Osteoblast (primary cell): ENCODE results near the gene EPHA6. TPM values are rescaled to one million over a fixed set of nuclear protein-coding genes. Genes with fewer than 3 reads are reported as not detected.

Source experiments
- DNase-seq: peaks from one replicate; pipeline ENCODE4 v3.0.0; 2011; ENCODE audit warnings: low spot score, mixed read lengths; ENCODE audit not compliant: insufficient read length; ENCODE audit errors: missing footprints
- H2AFZ ChIP-seq: 2 replicates; pipeline ENCODE4 v1.6.0; 2011; ENCODE audit warnings: mild to moderate bottlenecking, low read length
- H3K27ac ChIP-seq: 2 replicates; pipeline ENCODE4 v1.5.1; 2011; ENCODE audit warnings: mild to moderate bottlenecking, low read depth, low read length, moderate library complexity
- H3K27me3 ChIP-seq: 2 replicates; pipeline ENCODE4 v1.6.0; 2012; ENCODE audit warnings: mild to moderate bottlenecking, control low read depth, inconsistent platforms, low read length, moderate library complexity; ENCODE audit not compliant: insufficient read depth
- H3K36me3 ChIP-seq: 2 replicates; pipeline ENCODE4 v1.5.1; 2011; ENCODE audit warnings: mild to moderate bottlenecking, low read length, control low read depth, moderate library complexity; ENCODE audit not compliant: insufficient read depth
- H3K4me1 ChIP-seq: 2 replicates; pipeline ENCODE4 v1.5.1; 2011; ENCODE audit warnings: mild to moderate bottlenecking, low read length, control low read depth, moderate library complexity; ENCODE audit not compliant: insufficient read depth
- H3K4me2 ChIP-seq: 2 replicates; pipeline ENCODE4 v1.6.0; 2011; ENCODE audit warnings: mild to moderate bottlenecking, low read length; ENCODE audit not compliant: insufficient read depth
- H3K4me3 ChIP-seq: fragments of 200-600 bp; sonication (generic); 3 replicates; pipeline ENCODE4 v1.5.1; 2012; ENCODE audit warnings: mild to moderate bottlenecking, low read length, inconsistent platforms; ENCODE audit not compliant: insufficient read depth
- H3K79me2 ChIP-seq: 2 replicates; pipeline ENCODE4 v1.6.0; 2012; ENCODE audit warnings: mild to moderate bottlenecking, low read length, control low read depth, inconsistent platforms; ENCODE audit not compliant: insufficient read depth
- H3K9me3 ChIP-seq: 2 replicates; pipeline ENCODE4 v1.5.1; 2011; ENCODE audit warnings: low read depth, low read length, control low read depth
- H4K20me1 ChIP-seq: 2 replicates; pipeline ENCODE4 v1.6.0; 2012; ENCODE audit warnings: mild to moderate bottlenecking, low read length, control low read depth; ENCODE audit not compliant: insufficient read depth
- CTCF ChIP-seq: IDR thresholded peaks from 2 replicates; pipeline ENCODE4 v1.5.1; 2011; ENCODE audit warnings: mild to moderate bottlenecking, low read depth, low read length, moderate library complexity; ENCODE audit errors: extremely low read depth
- total RNA-seq: library from RNA; depleted of rRNA; stranded (reverse); fragments of >200 nt; gene quantifications from 2 replicates; pipeline ENCODE4 v1.2.3, GENCODE V29; 2012

The EPHA6 gene
- total RNA-seq, 1 donor = not detected

GRCh38 chr3:97719156-97719821 lies 904.9 kb downstream of the EPHA6 start:
- TF ChIP-seq CTCF = peak; percentile 97
- Histone ChIP-seq H3K4me1 (no peaks in the 10 kb centered on the region), H3K27me3 (no peaks in the 10 kb centered on the region), H3K4me3 (no peak overlapping the region), H3K9me3 (no peaks in the 10 kb centered on the region), H2AFZ (no peak overlapping the region), H3K4me2 (peak overlapping the region; percentile 70), H3K27ac (no peak overlapping the region), H3K36me3 (no peaks in the 10 kb centered on the region), H4K20me1 (no peaks in the 10 kb centered on the region), H3K79me2 (no peaks in the 10 kb centered on the region)
- peak; percentile 39 for DNase-seq

GRCh38 chr3:97720417-97720816 lies 906.0 kb downstream of the EPHA6 start:
- no peak for TF ChIP-seq CTCF
- no peak overlapping the region for H3K4me2 ChIP-seq
- H4K20me1 ChIP-seq = no peaks in the 10 kb centered on the region
- no peaks in the 10 kb centered on the region for H3K27me3 ChIP-seq
- no peak overlapping the region for H3K27ac ChIP-seq
- no peak overlapping the region for H2AFZ ChIP-seq
- no peaks in the 10 kb centered on the region for H3K9me3 ChIP-seq
- H3K79me2 ChIP-seq = no peaks in the 10 kb centered on the region
- no peak for DNase-seq
- H3K4me1 ChIP-seq = no peaks in the 10 kb centered on the region
- H3K4me3 ChIP-seq = no peak overlapping the region
- no peaks in the 10 kb centered on the region for H3K36me3 ChIP-seq

GRCh38 chr3:97721446-97721845 lies 907.1 kb downstream of the EPHA6 start:
- Histone ChIP-seq H3K27me3 (no peaks in the 10 kb centered on the region), H3K4me1 (no peaks in the 10 kb centered on the region), H3K79me2 (no peaks in the 10 kb centered on the region), H3K4me3 (no peak overlapping the region), H3K9me3 (no peaks in the 10 kb centered on the region), H3K36me3 (no peaks in the 10 kb centered on the region), H4K20me1 (no peaks in the 10 kb centered on the region), H3K4me2 (no peak overlapping the region), H3K27ac (no peak overlapping the region), H2AFZ (no peak overlapping the region)
- no peak for DNase-seq
- no peak for TF ChIP-seq CTCF

GRCh38 chr3:97736928-97737327 lies 922.5 kb downstream of the EPHA6 start:
- Histone ChIP-seq H2AFZ (no peak overlapping the region), H3K27me3 (no peaks in the 10 kb centered on the region), H4K20me1 (no peaks in the 10 kb centered on the region), H3K79me2 (no peaks in the 10 kb centered on the region), H3K9me3 (no peaks in the 10 kb centered on the region), H3K4me3 (no peak overlapping the region), H3K4me2 (no peak overlapping the region), H3K36me3 (no peaks in the 10 kb centered on the region), H3K4me1 (no peaks in the 10 kb centered on the region), H3K27ac (no peak overlapping the region)
- DNase-seq = no peak
- TF ChIP-seq CTCF = no peak
